OCI-LY1 (cell line): ENCODE data around the gene EHD1.
A peak's percentile ranks its signal among the peaks of the same experiment; 100 is the strongest.

Experiments used
- H2AFZ ChIP-seq: fragments of 200-600 bp; sonication (generic), shearing (Covaris generic); 2 replicates; pipeline ENCODE4 v1.6.0; 2014; ENCODE audit warnings: antibody characterized with exemption, mild to moderate bottlenecking, low read length
- H3F3A ChIP-seq: fragments of 200-600 bp; sonication (generic), shearing (Covaris generic); 2 replicates; pipeline ENCODE4 v1.6.0; 2014; ENCODE audit warnings: mild to moderate bottlenecking, antibody characterized with exemption, low read length, moderate library complexity; ENCODE audit not compliant: insufficient read depth
- H3K27ac ChIP-seq: fragments of 200-600 bp; sonication (generic); 2 replicates; pipeline ENCODE4 v1.5.1; 2014; ENCODE audit warnings: low read length, mixed run types, mild to moderate bottlenecking, low read depth; ENCODE audit not compliant: poor library complexity, severe bottlenecking
- H3K27me3 ChIP-seq: fragments of 200-600 bp; sonication (generic); 2 replicates; pipeline ENCODE4 v1.6.0; 2014; ENCODE audit warnings: antibody characterized with exemption, mild to moderate bottlenecking, low read length, moderate library complexity; ENCODE audit not compliant: insufficient read depth
- H3K36me3 ChIP-seq: fragments of 200-600 bp; sonication (generic); 2 replicates; pipeline ENCODE4 v1.6.1; 2014; ENCODE audit warnings: mild to moderate bottlenecking, antibody characterized with exemption, low read length, moderate library complexity, mixed read lengths; ENCODE audit not compliant: insufficient read depth
- H3K4me1 ChIP-seq: fragments of 200-600 bp; sonication (generic); 2 replicates; pipeline ENCODE4 v1.5.1; 2014; ENCODE audit warnings: mild to moderate bottlenecking, low read length, moderate library complexity; ENCODE audit not compliant: insufficient read depth, severe bottlenecking
- H3K4me2 ChIP-seq: fragments of 200-600 bp; sonication (generic), shearing (Covaris generic); 2 replicates; pipeline ENCODE4 v1.6.1; 2014; ENCODE audit warnings: low read length
- H3K4me3 ChIP-seq: fragments of 200-600 bp; sonication (generic); 2 replicates; pipeline ENCODE4 v1.5.1; 2014; ENCODE audit warnings: low read length, low read depth, mild to moderate bottlenecking, mixed read lengths; ENCODE audit not compliant: poor library complexity, severe bottlenecking
- H3K79me2 ChIP-seq: fragments of 200-600 bp; shearing (Covaris generic); 2 replicates; pipeline ENCODE4 v1.6.1; 2016; ENCODE audit warnings: mixed run types, low read length, mixed read lengths; ENCODE audit not compliant: insufficient read depth
- H3K9ac ChIP-seq: fragments of 200-600 bp; sonication (generic), shearing (Covaris generic); 2 replicates; pipeline ENCODE4 v1.6.1; 2014; ENCODE audit warnings: mild to moderate bottlenecking, low read length, mixed read lengths
- H3K9me2 ChIP-seq: fragments of 200-600 bp; sonication (generic), shearing (Covaris generic); 2 replicates; pipeline ENCODE4 v1.6.1; 2014; ENCODE audit warnings: low read depth, mild to moderate bottlenecking, low read length, mixed read lengths
- H3K9me3 ChIP-seq: fragments of 200-600 bp; shearing (Covaris generic); 2 replicates; pipeline ENCODE4 v1.6.1; 2014; ENCODE audit warnings: low read length, mixed read lengths
- H4K20me1 ChIP-seq: fragments of 200-600 bp; sonication (generic), shearing (Covaris generic); 2 replicates; pipeline ENCODE4 v1.6.0; 2016; ENCODE audit warnings: mild to moderate bottlenecking, low read length; ENCODE audit not compliant: insufficient read depth
- CTCF ChIP-seq: fragments of 200-600 bp; sonication (generic), shearing (Covaris generic); IDR thresholded peaks from 2 replicates; pipeline ENCODE4 v1.5.1; 2017; ENCODE audit warnings: mild to moderate bottlenecking, antibody characterized with exemption, low read length, moderate library complexity, mixed read lengths
- EZH2 ChIP-seq: fragments of 200-600 bp; sonication (generic), shearing (Covaris generic); IDR thresholded peaks from 2 replicates; pipeline ENCODE4 v1.8.0; 2017; ENCODE audit warnings: borderline replicate concordance, mixed run types, mild to moderate bottlenecking, antibody characterized with exemption, low read length, moderate library complexity, mixed read lengths

Gene EHD1

GRCh38 chr11:64918017-64918416 lies 39.6 kb upstream of the EHD1 start:
- H3K27ac ChIP-seq: peak overlapping the region; percentile 56
- H3K4me3 ChIP-seq: peak overlapping the region; percentile 59
- H2AFZ ChIP-seq: peak overlapping the region; percentile 29; the same call in 1 of the 2 replicates
- H3K9ac ChIP-seq: peak overlapping the region; percentile 68
- peaks cover 38% of the 10 kb centered on the region for H3K4me1 ChIP-seq
- no peaks in the 10 kb centered on the region for H3K79me2 ChIP-seq
- H3K9me2 ChIP-seq: no peaks in the 10 kb centered on the region
- H3K9me3 ChIP-seq: no peaks in the 10 kb centered on the region
- H3K4me2 ChIP-seq: peak overlapping the region; percentile 83
- no peaks in the 10 kb centered on the region for H4K20me1 ChIP-seq
- H3F3A ChIP-seq: no peaks in the 10 kb centered on the region
- peaks cover 3% of the 10 kb centered on the region; the same call in 1 of the 2 replicates for H3K36me3 ChIP-seq
- TF ChIP-seq EZH2 (no peak), CTCF (peak; percentile 60; the same call in 1 of the 2 replicates)
- H3K27me3 ChIP-seq: no peaks in the 10 kb centered on the region

- Histone ChIP-seq H3K27ac (peak overlapping the region; percentile 56), H3K9me3 (no peaks in the 10 kb centered on the region), H3K36me3 (peaks cover 3% of the 10 kb centered on the region; the same call in 1 of the 2 replicates), H3F3A (no peaks in the 10 kb centered on the region), H3K9me2 (no peaks in the 10 kb centered on the region), H3K9ac (peak overlapping the region; percentile 68), H3K4me2 (peak overlapping the region; percentile 83), H3K4me1 (peaks cover 38% of the 10 kb centered on the region), H3K79me2 (no peaks in the 10 kb centered on the region), H3K4me3 (peak overlapping the region; percentile 59), H3K27me3 (no peaks in the 10 kb centered on the region), H2AFZ (peak overlapping the region; percentile 29; the same call in 1 of the 2 replicates), H4K20me1 (no peaks in the 10 kb centered on the region)
- no peak for TF ChIP-seq CTCF
- TF ChIP-seq EZH2: no peak
Measured at GRCh38 chr11:64917663-64917995, 39.2 kb upstream of the EHD1 start.

- Histone ChIP-seq H3K9me3 (no peaks in the 10 kb centered on the region), H3K9ac (peak within 1 kb of the TSS; percentile 95), H3K9me2 (no peaks in the 10 kb centered on the region), H3K36me3 (peaks cover 6% of the 10 kb centered on the region; the same call in 1 of the 2 replicates), H3K4me1 (peaks cover 38% of the 10 kb centered on the region), H3K27me3 (no peaks in the 10 kb centered on the region), H3F3A (no peaks in the 10 kb centered on the region), H3K27ac (peak within 1 kb of the TSS; percentile 62), H2AFZ (peak within 1 kb of the TSS; percentile 29; the same call in 1 of the 2 replicates), H3K4me3 (peak within 1 kb of the TSS; percentile 89), H4K20me1 (no peaks in the 10 kb centered on the region), H3K4me2 (peak within 1 kb of the TSS; percentile 96), H3K79me2 (no peaks in the 10 kb centered on the region)
- TF ChIP-seq CTCF (no peak), EZH2 (no peak)
Measured at GRCh38 chr11:64916775-64917662, 38.6 kb upstream of the EHD1 start, which contains the start of gene ATG2A. TSS of gene ATG2A (minus strand) at chr11:64917209. CDS start at chr11:64917135, 74 bp downstream.
